Gastrocnemius medialis (tissue), 4 donors: ENCODE measurements around the gene B3GNT2.

ENCODE experiments used
- POLR2A ChIP-seq, 2 donors: fragments of 450-650 bp; IDR thresholded peaks; one replicate each; pipeline ENCODE4 v1.6.1; 2017; ENCODE audit warnings: antibody characterized with exemption in 2 of 2, mild to moderate bottlenecking in 2 of 2, moderate library complexity in 2 of 2
- TF ChIP-seq, protein P1 (sequence below), 5 experiments: fragments of 450-650 bp in 3 of 5; fragments of 200-600 bp in 2 of 5; sonication (generic) in 2 of 5; IDR thresholded peaks in 4 of 5; conservative IDR thresholded peaks in 1 of 5; 1 replicate in 4 of 5; 2 replicates in 1 of 5; pipeline ENCODE4 v1.5.1; 2016 to 2019; ENCODE audit warnings: antibody characterized with exemption in 5 of 5, mild to moderate bottlenecking in 3 of 5, moderate library complexity in 3 of 5

DNA sequence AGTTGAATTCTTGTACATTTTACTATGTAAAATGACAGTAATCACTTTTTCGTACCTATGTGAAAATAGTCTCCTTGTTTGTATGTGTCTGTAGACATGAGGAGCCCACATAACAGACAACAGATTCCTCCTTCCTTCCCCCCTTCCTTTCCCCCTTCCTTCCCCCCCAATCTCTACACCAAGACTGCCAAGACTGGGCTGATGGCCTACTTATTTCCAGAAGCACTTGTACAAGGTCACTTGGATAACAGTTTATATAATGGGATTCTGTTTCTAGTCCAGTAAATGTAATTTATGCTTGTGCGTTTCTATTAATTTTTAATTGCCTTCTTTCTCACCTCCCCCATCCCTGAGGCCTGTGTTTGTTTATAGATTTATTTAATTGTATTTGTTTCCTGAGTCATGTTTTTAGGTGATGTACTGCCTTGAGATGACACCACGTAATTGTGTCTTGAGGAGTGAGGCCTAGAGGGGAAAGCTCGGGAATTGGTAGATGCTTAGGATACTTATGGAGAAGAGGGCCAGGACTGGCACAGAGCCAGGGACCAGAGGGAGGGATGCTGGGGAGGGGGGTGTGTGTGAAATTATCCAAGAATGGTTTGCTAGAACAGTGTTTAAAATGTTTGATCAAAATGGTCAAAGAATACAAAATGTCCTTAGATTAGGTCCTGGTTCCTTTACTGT, 12.3 kb downstream of the B3GNT2 start:
- TF ChIP-seq, protein P1, sequence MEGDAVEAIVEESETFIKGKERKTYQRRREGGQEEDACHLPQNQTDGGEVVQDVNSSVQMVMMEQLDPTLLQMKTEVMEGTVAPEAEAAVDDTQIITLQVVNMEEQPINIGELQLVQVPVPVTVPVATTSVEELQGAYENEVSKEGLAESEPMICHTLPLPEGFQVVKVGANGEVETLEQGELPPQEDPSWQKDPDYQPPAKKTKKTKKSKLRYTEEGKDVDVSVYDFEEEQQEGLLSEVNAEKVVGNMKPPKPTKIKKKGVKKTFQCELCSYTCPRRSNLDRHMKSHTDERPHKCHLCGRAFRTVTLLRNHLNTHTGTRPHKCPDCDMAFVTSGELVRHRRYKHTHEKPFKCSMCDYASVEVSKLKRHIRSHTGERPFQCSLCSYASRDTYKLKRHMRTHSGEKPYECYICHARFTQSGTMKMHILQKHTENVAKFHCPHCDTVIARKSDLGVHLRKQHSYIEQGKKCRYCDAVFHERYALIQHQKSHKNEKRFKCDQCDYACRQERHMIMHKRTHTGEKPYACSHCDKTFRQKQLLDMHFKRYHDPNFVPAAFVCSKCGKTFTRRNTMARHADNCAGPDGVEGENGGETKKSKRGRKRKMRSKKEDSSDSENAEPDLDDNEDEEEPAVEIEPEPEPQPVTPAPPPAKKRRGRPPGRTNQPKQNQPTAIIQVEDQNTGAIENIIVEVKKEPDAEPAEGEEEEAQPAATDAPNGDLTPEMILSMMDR (IDR thresholded peaks at IDR 0.05 in 4 of 5, conservative IDR thresholded peaks at IDR 0.05 in 1 of 5), result no peak
- no peak for TF ChIP-seq POLR2A (IDR thresholded peaks at IDR 0.05)
